A673 (cell line): Measurements from ENCODE around the gene PRKAR1A.

Experiments used
- CTCF ChIP-seq: fragments of 300-800, 200-600 bp; sonication (generic); conservative IDR thresholded peaks from 2 replicates; pipeline ENCODE4 v1.5.1; 2017; ENCODE audit warnings: low read depth, mild to moderate bottlenecking, antibody characterized with exemption, low read length, moderate library complexity, mixed read lengths
- EZH2 ChIP-seq: fragments of 200-600 bp; sonication (generic); IDR thresholded peaks from 2 replicates; pipeline ENCODE4 v1.6.1; 2017; ENCODE audit warnings: borderline replicate concordance, low read depth, mild to moderate bottlenecking, mixed read lengths, antibody characterized with exemption, low read length; ENCODE audit not compliant: poor library complexity, severe bottlenecking

GRCh38 chr17:68495081-68495480, 17.1 kb upstream of the PRKAR1A start:
- TF ChIP-seq CTCF, result no peak
- no peak for TF ChIP-seq EZH2
